Tibial nerve (tissue), 4 donors: Measurements from ENCODE around the gene SPATS2.

Experiments used
- CTCF ChIP-seq, 5 experiments: fragments of 200-600 bp in 3 of 5; fragments of 450-650 bp in 2 of 5; sonication (generic) in 3 of 5; IDR thresholded peaks; one replicate each; pipeline ENCODE4 v1.5.1; 2016 to 2019; ENCODE audit warnings: antibody characterized with exemption in 5 of 5, mild to moderate bottlenecking in 3 of 5, moderate library complexity in 2 of 5
- EP300 ChIP-seq, 2 donors: sonication (generic); formaldehyde crosslinking; IDR thresholded peaks; one replicate each; pipeline ENCODE4 v1.6.1; 2017; ENCODE audit warnings: antibody characterized with exemption in 2 of 2, mild to moderate bottlenecking in 1 of 2

- TF ChIP-seq EP300 (IDR thresholded peaks at IDR 0.05) (no peak), CTCF (IDR thresholded peaks at IDR 0.05) (no peak)
Observed at GRCh38 chr12:49519574-49519936, 152.3 kb downstream of the SPATS2 start.
